HAP-1 (cell line): ENCODE measurements around the gene ACACB.
A peak's percentile ranks its signal among the peaks of the same experiment; 100 is the strongest.

Experiments
- DNase-seq, 2 experiments: peaks; one replicate each; pipeline ENCODE4 v3.0.0-alpha.2; 2016 to 2020; ENCODE audit warnings: low spot score in 2 of 2
- H3K27me3 ChIP-seq: fragments of 250-450 bp; sonication (Bioruptor Pico); 2 replicates; pipeline ENCODE4 v1.5.1; 2020; ENCODE audit warnings: low read depth, mild to moderate bottlenecking, moderate library complexity
- H3K36me3 ChIP-seq: fragments of 250-450 bp; sonication (Bioruptor Pico); replicated peaks from 2 replicates; pipeline ENCODE4 v1.5.1; 2020; ENCODE audit warnings: mild to moderate bottlenecking
- H3K4me1 ChIP-seq: fragments of 250-450 bp; sonication (Bioruptor Pico); 2 replicates; pipeline ENCODE4 v1.5.1; 2020; ENCODE audit warnings: mild to moderate bottlenecking
- H3K4me3 ChIP-seq: fragments of 250-450 bp; sonication (Bioruptor Pico); 2 replicates; pipeline ENCODE4 v1.5.1; 2020; ENCODE audit warnings: mild to moderate bottlenecking, moderate library complexity
- H3K9me3 ChIP-seq: fragments of 250-450 bp; sonication (Bioruptor Pico); 2 replicates; pipeline ENCODE4 v1.5.1; 2020; ENCODE audit warnings: mild to moderate bottlenecking, moderate library complexity
- in situ Hi-C: fragments of 300-500 bp; cut with MboI; formaldehyde crosslinking; loops from 3 replicates; pipeline ENCODE4 v1.14.3; 2020; ENCODE audit warnings: low sequenced_read_pairs, inconsistent platforms, mixed read lengths

Gene ACACB

DNA sequence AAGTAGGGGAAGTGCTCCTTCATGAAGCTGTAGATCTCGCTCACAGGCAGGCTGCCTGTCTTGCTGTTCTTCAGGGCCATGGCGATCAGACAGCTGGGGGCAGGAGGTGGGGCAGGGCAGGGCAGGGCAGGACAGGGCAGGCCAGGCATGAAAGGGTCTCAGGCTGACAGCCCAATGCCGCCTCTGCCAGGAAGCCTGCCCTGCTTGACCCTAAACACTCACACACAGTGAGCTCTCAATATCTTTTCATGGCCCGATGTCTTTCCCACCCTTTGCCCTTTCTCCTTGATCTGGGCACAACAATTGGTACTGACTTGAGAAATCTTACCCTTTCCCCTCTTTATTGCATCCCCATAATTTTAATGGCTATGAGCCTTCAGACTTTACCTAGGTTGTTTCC, 170.3 kb downstream of the ACACB start:
- Histone ChIP-seq H3K4me3 (no peak overlapping the region), H3K9me3 (no peaks in the 10 kb centered on the region), H3K27me3 (no peaks in the 10 kb centered on the region), H3K4me1 (peaks cover 5% of the 10 kb centered on the region), H3K36me3 (no peaks in the 10 kb centered on the region)
- no peak for DNase-seq
- in situ Hi-C loops = no loop called here

DNA sequence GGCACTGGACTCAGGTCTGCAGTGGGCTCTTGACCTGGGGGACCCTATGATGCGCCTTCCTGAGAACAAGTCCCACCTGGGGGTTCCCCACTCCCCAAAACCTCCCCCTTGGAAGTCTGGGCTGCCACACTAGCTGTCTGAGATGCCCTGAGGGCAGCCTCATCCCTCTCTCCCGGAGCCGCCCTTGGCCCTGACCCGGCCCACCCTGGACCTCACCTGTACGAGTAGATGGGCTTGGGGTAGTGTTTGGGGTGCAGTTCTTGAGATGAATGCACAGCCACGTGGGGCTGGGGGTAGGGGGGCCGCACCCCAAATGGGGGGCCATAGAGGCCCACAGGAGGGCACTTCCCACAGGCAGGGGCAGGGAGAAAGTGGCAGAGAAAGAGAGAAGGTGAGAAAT, 170.8 kb downstream of the ACACB start:
- peaks cover 9% of the 10 kb centered on the region for H3K4me1 ChIP-seq
- H3K36me3 ChIP-seq = no peaks in the 10 kb centered on the region
- H3K9me3 ChIP-seq = no peaks in the 10 kb centered on the region
- no peak for DNase-seq
- no peaks in the 10 kb centered on the region for H3K27me3 ChIP-seq
- no peak overlapping the region for H3K4me3 ChIP-seq
- in situ Hi-C loops = no loop called here

DNA sequence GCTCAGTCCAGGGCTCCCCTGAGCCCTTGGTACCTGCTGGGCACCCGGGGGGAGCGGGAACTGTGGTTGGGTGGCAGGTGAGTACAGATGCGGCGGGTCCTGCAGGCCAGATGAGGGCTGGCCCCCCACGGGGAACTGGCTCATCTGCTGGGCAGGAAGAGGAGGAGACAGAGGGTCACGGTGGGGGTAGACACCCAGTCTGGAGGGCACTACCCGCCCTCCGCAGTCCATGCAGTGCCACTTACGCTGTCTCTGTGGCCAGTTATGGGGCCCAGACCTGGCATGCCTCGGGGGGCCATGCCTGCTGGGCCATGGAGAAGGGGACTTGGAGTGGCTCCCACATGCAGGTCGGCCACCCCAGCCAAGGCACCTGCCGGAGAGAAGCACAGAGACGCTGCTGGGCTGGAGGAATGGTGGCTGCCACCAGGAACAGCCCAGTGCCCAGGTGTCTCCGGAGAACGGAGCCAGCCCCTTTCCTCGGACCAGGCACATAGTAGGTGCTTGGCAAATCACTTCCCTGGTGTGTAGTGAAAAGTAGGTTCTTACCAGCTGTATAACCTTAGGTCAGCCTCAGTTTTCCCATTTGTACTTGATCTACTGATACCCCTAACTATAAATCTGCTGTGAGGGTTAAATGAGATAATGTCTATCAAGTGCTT, 171.6 kb downstream of the ACACB start:
- H3K4me3 ChIP-seq = no peak overlapping the region
- H3K9me3 ChIP-seq = no peaks in the 10 kb centered on the region
- in situ Hi-C loops = no loop called here
- DNase-seq = no peak
- no peaks in the 10 kb centered on the region for H3K36me3 ChIP-seq
- no peaks in the 10 kb centered on the region for H3K27me3 ChIP-seq
- peaks cover 9% of the 10 kb centered on the region for H3K4me1 ChIP-seq

DNA sequence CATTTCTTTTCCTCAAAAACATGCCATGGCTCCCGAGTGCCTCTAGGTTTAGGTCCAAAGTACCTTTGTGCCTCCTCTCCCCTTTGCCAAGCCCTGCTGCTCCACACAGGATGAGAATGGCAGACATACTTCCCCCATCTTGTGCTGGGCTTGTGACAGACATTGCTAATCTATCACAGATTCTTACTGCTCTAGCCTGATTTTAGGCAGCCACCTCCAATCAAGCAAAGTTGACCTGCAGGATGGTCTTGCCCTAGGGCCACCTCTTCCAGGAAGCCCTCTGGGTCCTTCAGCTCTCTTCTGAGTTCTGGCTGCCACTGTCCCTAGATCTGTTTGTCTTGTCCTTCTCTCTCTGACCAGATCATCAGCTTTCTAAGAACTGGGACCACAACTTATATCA, 172.2 kb downstream of the ACACB start:
- in situ Hi-C loops = no loop called here
- no peaks in the 10 kb centered on the region for H3K36me3 ChIP-seq
- H3K9me3 ChIP-seq = no peaks in the 10 kb centered on the region
- no peak overlapping the region for H3K4me3 ChIP-seq
- H3K4me1 ChIP-seq = peaks cover 9% of the 10 kb centered on the region
- no peaks in the 10 kb centered on the region for H3K27me3 ChIP-seq
- no peak for DNase-seq

DNA sequence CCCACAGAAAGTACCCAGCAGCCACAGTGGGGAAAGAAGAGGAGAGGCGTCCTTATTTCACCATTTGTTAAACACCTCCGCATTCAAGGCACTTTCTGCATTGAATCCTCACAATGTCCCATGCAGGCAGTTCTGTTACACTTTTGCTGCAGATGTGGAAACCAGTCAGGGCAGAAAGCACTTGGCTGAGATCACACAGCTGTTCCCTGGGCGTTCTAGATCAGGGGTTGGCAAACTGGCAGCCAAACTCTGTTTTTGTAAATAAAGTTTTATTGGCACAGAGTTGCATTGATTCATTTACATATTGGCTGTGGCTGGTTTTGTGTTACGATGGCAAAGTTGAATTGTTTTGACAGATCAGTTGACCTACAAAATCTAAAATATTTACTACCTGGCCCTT, 172.6 kb downstream of the ACACB start:
- H3K4me3 ChIP-seq = no peak overlapping the region
- no peaks in the 10 kb centered on the region for H3K27me3 ChIP-seq
- H3K4me1 ChIP-seq = peaks cover 9% of the 10 kb centered on the region
- H3K36me3 ChIP-seq = no peaks in the 10 kb centered on the region
- in situ Hi-C loops = no loop called here
- H3K9me3 ChIP-seq = no peaks in the 10 kb centered on the region
- no peak for DNase-seq

DNA sequence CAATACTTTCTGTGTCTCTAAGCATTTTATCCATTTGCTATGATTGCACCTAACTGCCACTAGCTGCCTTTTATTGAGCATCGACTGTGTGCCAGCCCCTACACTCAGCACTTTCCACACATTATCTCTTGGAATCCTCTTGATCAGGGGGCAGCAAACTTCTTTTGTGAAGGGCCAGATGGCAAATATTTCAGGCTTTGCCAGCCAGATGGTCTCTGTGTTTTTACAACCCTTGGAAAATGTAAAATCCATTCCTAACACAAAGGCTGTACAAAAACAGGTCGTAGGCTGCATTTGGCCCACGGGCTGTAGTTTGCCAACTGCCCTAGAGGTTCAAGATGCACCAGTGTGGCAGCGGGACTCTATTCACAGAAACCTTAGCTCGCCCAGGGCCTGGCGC, 173.2 kb downstream of the ACACB start:
- Histone ChIP-seq H3K9me3 (no peaks in the 10 kb centered on the region), H3K4me1 (peaks cover 9% of the 10 kb centered on the region), H3K4me3 (no peak overlapping the region), H3K36me3 (no peaks in the 10 kb centered on the region), H3K27me3 (no peaks in the 10 kb centered on the region)
- DNase-seq = no peak
- in situ Hi-C loops = no loop called here

DNA sequence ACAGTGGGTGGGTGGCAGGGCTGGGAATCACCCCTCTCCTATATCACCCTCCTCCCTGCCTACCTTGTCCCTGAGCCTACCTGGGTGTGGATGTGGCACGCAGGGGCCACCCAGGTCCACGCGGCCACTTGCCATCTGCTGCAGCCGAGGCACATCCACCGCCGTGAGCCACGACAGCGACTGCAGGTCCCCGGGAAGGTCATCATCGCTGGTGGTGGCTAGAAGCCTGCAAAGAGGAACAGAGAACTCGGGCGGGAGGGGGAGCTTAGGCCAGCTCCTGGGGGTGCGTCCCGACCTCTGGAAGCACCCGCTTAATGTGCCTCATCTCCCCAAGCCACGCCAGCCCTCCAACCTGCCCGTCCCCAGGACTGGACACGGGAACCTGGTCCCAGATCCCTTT, 173.7 kb downstream of the ACACB start:
- H3K4me3 ChIP-seq = no peak overlapping the region
- in situ Hi-C loops = no loop called here
- DNase-seq = no peak
- H3K36me3 ChIP-seq = no peaks in the 10 kb centered on the region
- no peaks in the 10 kb centered on the region for H3K27me3 ChIP-seq
- peaks cover 9% of the 10 kb centered on the region for H3K4me1 ChIP-seq
- H3K9me3 ChIP-seq = no peaks in the 10 kb centered on the region

DNA sequence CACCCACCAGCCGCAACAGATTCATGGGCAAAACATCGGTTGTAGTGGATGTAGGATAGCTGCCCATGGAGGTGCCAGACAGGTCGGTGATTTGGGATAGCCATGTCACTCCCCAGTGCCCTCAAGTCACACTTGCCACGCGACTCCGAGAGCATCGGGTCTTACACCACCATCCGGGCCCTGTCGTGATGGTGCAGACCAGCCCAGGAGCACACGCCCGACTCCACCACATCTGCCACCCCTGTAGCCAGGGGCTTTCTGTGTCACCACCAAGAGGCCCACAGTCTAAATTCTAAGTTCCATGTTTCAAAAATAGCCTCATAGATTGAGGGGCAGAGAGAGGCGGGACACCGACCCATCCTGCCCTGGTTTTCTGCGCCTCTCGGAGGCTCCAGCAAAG, 174.7 kb downstream of the ACACB start:
- no peaks in the 10 kb centered on the region for H3K27me3 ChIP-seq
- in situ Hi-C loops = no loop called here
- no peaks in the 10 kb centered on the region for H3K36me3 ChIP-seq
- H3K4me1 ChIP-seq = peaks cover 9% of the 10 kb centered on the region
- DNase-seq = no peak
- H3K9me3 ChIP-seq = no peaks in the 10 kb centered on the region
- no peak overlapping the region for H3K4me3 ChIP-seq

DNA sequence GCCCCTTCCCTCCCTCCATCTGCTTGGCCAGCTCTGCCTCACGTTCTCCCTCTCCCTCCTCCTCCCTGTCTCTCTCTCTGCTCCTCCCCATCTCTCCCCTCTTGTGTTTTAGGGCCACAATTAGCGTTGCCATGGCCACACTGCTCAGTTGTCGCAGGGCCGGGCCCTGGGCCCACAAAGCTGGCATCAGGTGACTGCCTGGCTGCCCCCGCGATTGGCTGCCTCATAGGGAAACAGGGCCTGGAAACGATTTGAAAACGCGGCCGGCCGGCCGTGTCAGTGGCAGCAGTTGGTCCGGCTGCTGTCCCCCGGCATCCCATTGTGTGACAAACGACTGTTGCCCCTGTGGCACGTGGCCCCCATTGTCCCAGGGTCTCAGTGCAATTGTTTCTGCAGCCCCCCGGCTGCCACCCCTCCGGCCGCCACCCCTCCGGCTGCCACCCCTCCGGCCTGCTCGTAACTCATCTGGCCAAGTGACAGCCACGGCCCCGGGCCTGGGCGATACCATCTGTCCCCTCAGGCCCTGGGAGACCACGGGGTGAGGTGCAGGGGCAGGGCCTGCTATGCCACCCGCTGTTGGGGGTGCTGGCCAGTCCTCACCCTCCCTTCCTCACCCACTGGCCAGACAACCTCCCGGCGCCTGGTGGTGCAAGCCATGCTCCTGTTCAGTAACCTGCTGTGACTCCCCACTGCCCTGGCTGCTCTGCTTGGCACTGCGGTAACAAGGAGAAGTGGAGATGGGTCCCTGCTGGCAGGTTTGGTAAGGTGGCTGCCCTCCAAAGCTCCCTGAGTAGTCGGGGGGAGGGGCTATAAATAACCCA, 175.3 kb downstream of the ACACB start:
- Histone ChIP-seq H3K27me3 (no peaks in the 10 kb centered on the region), H3K36me3 (no peaks in the 10 kb centered on the region), H3K4me3 (no peak overlapping the region), H3K4me1 (peaks cover 9% of the 10 kb centered on the region), H3K9me3 (no peaks in the 10 kb centered on the region)
- in situ Hi-C loops = no loop called here
- DNase-seq = peak; percentile 42 to 83

DNA sequence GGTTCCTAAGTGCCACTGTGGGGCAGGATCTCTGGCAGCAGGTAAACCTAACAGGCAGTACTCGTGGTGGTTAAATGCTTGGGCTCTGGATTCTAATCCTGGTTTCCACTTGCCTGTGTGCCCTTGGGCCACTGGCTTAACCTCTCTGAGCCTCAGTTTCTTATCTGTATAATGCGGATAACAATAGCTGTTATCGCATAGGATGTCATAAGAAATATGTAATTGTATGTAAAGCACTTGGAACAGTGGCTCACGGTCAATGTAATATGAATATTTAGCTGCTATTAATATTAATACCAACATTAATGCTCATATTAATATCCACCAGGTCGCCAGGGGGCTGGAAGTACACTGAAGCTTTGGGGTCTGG, 175.9 kb downstream of the ACACB start:
- H3K4me3 ChIP-seq = no peak overlapping the region
- H3K9me3 ChIP-seq = no peaks in the 10 kb centered on the region
- no peaks in the 10 kb centered on the region for H3K27me3 ChIP-seq
- no peak for DNase-seq
- H3K4me1 ChIP-seq = peaks cover 9% of the 10 kb centered on the region
- in situ Hi-C loops = no loop called here
- H3K36me3 ChIP-seq = no peaks in the 10 kb centered on the region

DNA sequence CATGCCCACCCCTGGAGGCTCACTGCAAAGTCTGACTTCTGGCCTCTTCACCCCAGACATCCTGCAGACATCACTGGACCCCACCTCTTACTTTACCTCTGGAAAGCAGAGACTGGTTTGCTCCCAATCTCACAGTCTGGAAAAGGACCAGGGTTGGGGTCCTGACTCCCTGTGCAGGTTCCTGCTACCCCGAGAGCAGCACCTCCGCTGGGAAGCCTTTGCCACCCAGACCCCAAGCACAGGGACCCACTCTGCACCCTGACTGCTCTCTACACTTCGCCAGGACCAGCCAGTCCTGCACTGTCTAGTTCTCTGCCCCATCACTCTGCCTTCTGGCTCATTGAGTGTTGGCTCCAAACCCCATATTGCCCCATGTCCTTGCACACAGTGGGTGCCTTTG, 176.7 kb downstream of the ACACB start:
- in situ Hi-C loops = no loop called here
- H3K36me3 ChIP-seq = no peaks in the 10 kb centered on the region
- H3K4me1 ChIP-seq = peaks cover 9% of the 10 kb centered on the region
- H3K9me3 ChIP-seq = no peaks in the 10 kb centered on the region
- no peaks in the 10 kb centered on the region for H3K27me3 ChIP-seq
- no peak for DNase-seq
- H3K4me3 ChIP-seq = no peak overlapping the region

DNA sequence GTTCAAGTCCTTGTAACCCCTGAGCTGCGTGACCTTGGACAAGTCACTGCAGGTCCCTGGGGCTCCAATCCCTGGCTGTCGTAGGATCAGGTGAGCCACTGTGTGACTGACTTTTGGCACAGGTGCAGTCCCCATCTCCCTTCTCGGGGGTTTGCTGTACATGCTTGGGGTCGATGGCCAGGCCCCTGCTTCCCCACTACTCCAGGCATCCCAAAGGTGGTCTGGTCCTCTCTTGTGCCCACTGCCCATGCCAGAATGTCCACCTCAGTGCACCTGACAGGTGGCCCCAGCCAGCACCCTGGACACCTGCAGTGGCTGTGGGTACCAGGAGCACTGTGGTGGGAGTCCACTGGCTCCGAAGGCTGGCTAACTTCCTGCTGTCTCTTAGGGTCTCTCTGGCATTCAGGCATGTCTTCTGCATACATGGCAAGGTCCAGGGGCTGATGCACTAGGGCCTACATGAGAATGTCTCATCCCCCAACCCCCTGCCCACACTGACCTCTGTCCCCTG, 178.0 kb downstream of the ACACB start:
- in situ Hi-C loops = no loop called here
- Histone ChIP-seq H3K27me3 (no peaks in the 10 kb centered on the region), H3K4me3 (no peak overlapping the region), H3K36me3 (no peaks in the 10 kb centered on the region), H3K9me3 (no peaks in the 10 kb centered on the region), H3K4me1 (peaks cover 9% of the 10 kb centered on the region)
- DNase-seq = no peak

DNA sequence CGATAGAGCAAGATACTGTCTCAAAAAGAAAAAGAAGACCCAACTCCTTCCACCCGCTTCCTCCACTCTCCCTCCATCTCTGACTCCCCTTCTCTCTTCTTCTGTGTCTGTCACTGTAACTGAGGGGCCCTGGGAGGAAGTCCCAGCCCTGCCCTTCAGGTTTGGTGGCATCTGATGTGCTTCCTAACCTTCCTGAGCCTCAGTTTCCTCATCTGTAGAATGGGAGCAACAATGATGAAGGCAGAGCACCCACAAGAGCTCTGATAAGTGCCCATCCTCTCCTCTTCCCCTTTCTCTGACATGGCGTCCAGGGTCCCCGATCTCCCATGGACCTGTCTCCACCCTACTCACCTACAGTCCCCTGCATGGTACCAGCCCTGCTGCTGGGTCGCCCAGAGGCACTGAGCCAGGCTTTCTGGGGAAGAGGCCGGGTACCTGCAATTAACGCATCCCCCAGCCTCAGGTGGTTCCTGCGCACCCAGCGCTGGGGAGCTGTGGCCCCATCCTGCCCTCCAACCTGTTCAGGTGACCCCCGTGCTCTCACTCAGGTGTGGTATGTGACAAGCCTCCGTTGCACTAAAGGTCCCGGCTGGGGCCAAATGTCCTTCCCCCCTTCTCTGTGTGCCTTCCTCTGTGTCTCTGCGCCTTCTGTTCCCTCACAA, 179.5 kb downstream of the ACACB start:
- Histone ChIP-seq H3K27me3 (no peaks in the 10 kb centered on the region), H3K4me3 (no peak overlapping the region), H3K36me3 (no peaks in the 10 kb centered on the region), H3K4me1 (peaks cover 9% of the 10 kb centered on the region), H3K9me3 (no peaks in the 10 kb centered on the region)
- DNase-seq = no peak
- in situ Hi-C loops = no loop called here

DNA sequence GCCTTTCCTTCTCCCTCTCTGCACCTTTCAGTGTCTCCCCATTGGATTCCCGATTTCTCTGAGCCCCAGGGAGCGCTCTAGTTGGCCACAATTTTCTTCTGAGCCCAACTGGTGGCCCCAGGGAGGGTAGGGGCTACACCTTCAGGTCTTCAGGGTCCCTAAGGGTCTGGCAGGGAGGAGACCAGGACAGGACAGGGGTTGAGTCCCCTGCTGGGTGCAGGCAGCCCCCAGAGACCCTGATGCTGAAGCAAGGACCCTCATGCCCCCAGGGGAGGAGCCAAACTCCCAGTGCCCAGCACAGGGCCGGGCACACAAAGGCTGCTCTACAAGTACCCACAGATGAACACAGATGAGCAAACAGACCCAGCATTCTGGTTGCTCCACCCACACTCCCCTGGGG, 180.0 kb downstream of the ACACB start:
- Histone ChIP-seq H3K4me1 (peaks cover 5% of the 10 kb centered on the region), H3K27me3 (no peaks in the 10 kb centered on the region), H3K9me3 (no peaks in the 10 kb centered on the region), H3K36me3 (no peaks in the 10 kb centered on the region), H3K4me3 (no peak overlapping the region)
- in situ Hi-C loops = no loop called here
- DNase-seq = no peak
